H1 (cell line): ENCODE data around the gene TRIM10. TPM values are rescaled to one million over a fixed set of nuclear protein-coding genes. Genes with fewer than 3 reads are reported as not detected.

Experiments used
- CTCF ChIA-PET: fragments of 300-600 bp; sonication (Branson Sonifier 250); formaldehyde crosslinking; loops from one replicate; lab custom pipeline; 2021; ENCODE audit not compliant: partially characterized antibody; lab: Charles Lee
- POLR2A ChIA-PET: fragments of 300-600 bp; sonication (Branson Sonifier 250); formaldehyde crosslinking; loops from one replicate; lab custom pipeline; 2021; ENCODE audit warnings: inconsistent platforms; ENCODE audit not compliant: partially characterized antibody; lab: Charles Lee
- DNase-seq, 2 experiments: peaks; one replicate each; pipeline versions ENCODE4 v3.0.0 to v3.0.0-alpha.2; 2010 to 2022; ENCODE audit warnings: low spot score in 2 of 2, low read depth in 1 of 2, mixed read lengths in 1 of 2
- FAIRE-seq: peaks from 2 replicates; lab custom pipeline; 2011; peaks lifted over from hg19 to GRCh38; lab: Jason Lieb, UNC
- H2AFZ ChIP-seq: 2 replicates; pipeline ENCODE4 v1.8.1; 2012; ENCODE audit warnings: low read length, inconsistent platforms
- H2AK5ac ChIP-seq: 2 replicates; pipeline ENCODE4 v1.6.1; 2013; ENCODE audit warnings: low read depth, low read length
- H2BK120ac ChIP-seq: replicated peaks from 2 replicates; pipeline ENCODE3; 2013; ENCODE audit warnings: low read depth, low read length, inconsistent platforms
- H2BK12ac ChIP-seq: 2 replicates; pipeline ENCODE4 v1.6.1; 2013; ENCODE audit warnings: low read depth, low read length
- H2BK15ac ChIP-seq: 2 replicates; pipeline ENCODE4 v1.6.1; 2013; ENCODE audit warnings: low read length
- H2BK20ac ChIP-seq: 2 replicates; pipeline ENCODE4 v1.6.1; 2013; ENCODE audit warnings: low read length
- H2BK5ac ChIP-seq: 2 replicates; pipeline ENCODE4 v1.6.1; 2013; ENCODE audit warnings: low read depth, low read length
- H3K14ac ChIP-seq: 2 replicates; pipeline ENCODE4 v1.6.1; 2013; ENCODE audit warnings: inconsistent platforms; ENCODE audit not compliant: insufficient read length
- H3K18ac ChIP-seq: 2 replicates; pipeline ENCODE4 v1.6.1; 2013; ENCODE audit warnings: low read length; ENCODE audit errors: extremely low read depth
- H3K23ac ChIP-seq: 2 replicates; pipeline ENCODE4 v1.6.1; 2013; ENCODE audit warnings: inconsistent platforms; ENCODE audit not compliant: insufficient read length
- H3K23me2 ChIP-seq: 2 replicates; pipeline ENCODE4 v1.6.1; 2013; ENCODE audit warnings: low read depth, low read length
- H3K27ac ChIP-seq: 2 replicates; pipeline ENCODE4 v1.6.1; 2011; ENCODE audit warnings: low read depth, low read length, inconsistent platforms
- H3K27me3 ChIP-seq, 4 experiments: replicated peaks in 1 of 4; 1 replicate in 1 of 4; 2 replicates in 3 of 4; pipeline versions ENCODE4 v1.6.1 to v1.8.1; 2011 to 2013; ENCODE audit warnings: low read length in 3 of 4, mild to moderate bottlenecking in 3 of 4, inconsistent platforms in 2 of 4, mixed read lengths in 2 of 4, moderate library complexity in 1 of 4; ENCODE audit not compliant: control insufficient read depth in 3 of 4, insufficient read depth in 3 of 4; ENCODE audit errors: extremely low read depth in 1 of 4
- H3K36me3 ChIP-seq, 4 experiments: 2 replicates each; pipeline versions ENCODE4 v1.6.1 to v1.8.1; 2011 to 2013; ENCODE audit warnings: mild to moderate bottlenecking in 4 of 4, low read length in 3 of 4, moderate library complexity in 2 of 4, control low read depth in 1 of 4, inconsistent platforms in 1 of 4; ENCODE audit not compliant: insufficient read depth in 4 of 4, control insufficient read depth in 2 of 4
- H3K4ac ChIP-seq: replicated peaks from 2 replicates; pipeline ENCODE3; 2013; ENCODE audit warnings: low read length, low read depth, mixed read lengths, inconsistent platforms; ENCODE audit not compliant: insufficient read length
- H3K4me1 ChIP-seq, 4 experiments: replicated peaks in 1 of 4; 1 replicate in 1 of 4; 2 replicates in 3 of 4; pipeline versions ENCODE4 v1.6.1 to v1.8.1; 2011 to 2013; ENCODE audit warnings: low read length in 3 of 4, inconsistent platforms in 2 of 4, mixed read lengths in 1 of 4; ENCODE audit not compliant: insufficient read depth in 4 of 4, control insufficient read depth in 3 of 4
- H3K4me2 ChIP-seq, 2 experiments: 2 replicates each; pipeline versions ENCODE4 v1.6.1 to v1.8.1; 2011 to 2013; ENCODE audit warnings: low read depth in 2 of 2, low read length in 2 of 2, control low read depth in 1 of 2, inconsistent platforms in 1 of 2, mild to moderate bottlenecking in 1 of 2; ENCODE audit not compliant: insufficient read depth in 1 of 2
- H3K4me3 ChIP-seq, 4 experiments: fragments of 200-600, 300-600 bp in 1 of 4; sonication (generic), shearing (Covaris generic), sonication (Bioruptor Twin) in 1 of 4; 2 replicates each; pipeline versions ENCODE4 v1.5.1 to v1.8.1; 2011 to 2016; ENCODE audit warnings: low read length in 4 of 4, low read depth in 3 of 4, control low read depth in 2 of 4, inconsistent platforms in 2 of 4, mild to moderate bottlenecking in 2 of 4, mixed read lengths in 1 of 4, moderate library complexity in 1 of 4; ENCODE audit not compliant: insufficient read depth in 2 of 4; ENCODE audit errors: extremely low read depth in 1 of 4
- H3K56ac ChIP-seq: replicated peaks from 2 replicates; pipeline ENCODE3; 2013; ENCODE audit warnings: low read depth, mild to moderate bottlenecking, mixed read lengths, low read length, inconsistent platforms; ENCODE audit not compliant: insufficient read length
- H3K79me1 ChIP-seq: 2 replicates; pipeline ENCODE4 v1.6.1; 2013; ENCODE audit warnings: low read depth, low read length, control low read depth
- H3K79me2 ChIP-seq, 2 experiments: 2 replicates each; pipeline versions ENCODE4 v1.6.1 to v1.8.1; 2012 to 2013; ENCODE audit warnings: low read length in 2 of 2, mild to moderate bottlenecking in 2 of 2, inconsistent platforms in 1 of 2; ENCODE audit not compliant: insufficient read depth in 2 of 2, control insufficient read depth in 1 of 2
- H3K9ac ChIP-seq, 4 experiments: replicated peaks in 1 of 4; 1 replicate in 1 of 4; 2 replicates in 3 of 4; pipeline versions ENCODE4 v1.6.1 to v1.8.1; 2011 to 2013; ENCODE audit warnings: low read depth in 3 of 4, low read length in 3 of 4, control low read depth in 2 of 4, mild to moderate bottlenecking in 2 of 4, moderate library complexity in 2 of 4, inconsistent platforms in 1 of 4; ENCODE audit errors: extremely low read depth in 1 of 4
- H3K9me3 ChIP-seq, 2 experiments: 2 replicates each; pipeline versions ENCODE4 v1.6.1 to v1.8.1; 2012 to 2013; ENCODE audit warnings: mild to moderate bottlenecking in 2 of 2, moderate library complexity in 2 of 2, control low read depth in 1 of 2, inconsistent platforms in 1 of 2, low read depth in 1 of 2, low read length in 1 of 2, mixed read lengths in 1 of 2; ENCODE audit not compliant: insufficient read depth in 2 of 2
- H4K20me1 ChIP-seq, 2 experiments: replicated peaks in 1 of 2; 2 replicates each; pipeline versions ENCODE3 to v1.8.1; 2011 to 2013; ENCODE audit warnings: inconsistent platforms in 2 of 2, low read length in 2 of 2, mild to moderate bottlenecking in 1 of 2; ENCODE audit not compliant: insufficient read depth in 2 of 2, control insufficient read depth in 1 of 2
- H4K5ac ChIP-seq: 2 replicates; pipeline ENCODE4 v1.6.1; 2013; ENCODE audit warnings: low read length, low read depth, mixed read lengths, inconsistent platforms; ENCODE audit not compliant: insufficient read length
- H4K8ac ChIP-seq: 2 replicates; pipeline ENCODE4 v1.8.0; 2013; ENCODE audit warnings: mild to moderate bottlenecking, moderate library complexity, low read length, inconsistent platforms; ENCODE audit not compliant: insufficient read depth; ENCODE audit errors: extremely low read depth
- H4K91ac ChIP-seq: replicated peaks from 2 replicates; pipeline ENCODE3; 2013; ENCODE audit warnings: low read length, mixed read lengths, inconsistent platforms; ENCODE audit not compliant: insufficient read length
- BCL11A ChIP-seq, 2 experiments: IDR thresholded peaks; one replicate each; pipeline ENCODE4 v1.6.1; 2011; ENCODE audit warnings: low read depth in 2 of 2, low read length in 2 of 2, mild to moderate bottlenecking in 2 of 2
- GTF2F1 ChIP-seq: IDR thresholded peaks from 2 replicates; pipeline ENCODE4 v1.6.1; 2012; ENCODE audit warnings: low read depth, low read length, improper control_type of control experiment, borderline replicate concordance
- JUN ChIP-seq: IDR thresholded peaks from 2 replicates; pipeline ENCODE4 v1.6.1; 2011; ENCODE audit warnings: low read depth, mild to moderate bottlenecking, improper control_type of control experiment, low read length
- KDM1A ChIP-seq: fragments of 200-600, 300-600 bp; sonication (generic); IDR thresholded peaks from 2 replicates; pipeline ENCODE4 v1.7.1; 2016; ENCODE audit warnings: mild to moderate bottlenecking, low read length, borderline replicate concordance
- KDM5A ChIP-seq: fragments of 200-600 bp; IDR thresholded peaks from 2 replicates; pipeline ENCODE4 v1.7.1; 2012; ENCODE audit warnings: mild to moderate bottlenecking, low read length, inconsistent platforms, mixed read lengths
- MAX ChIP-seq: IDR thresholded peaks from 2 replicates; pipeline ENCODE4 v1.6.1; 2012; ENCODE audit warnings: inconsistent platforms
- POU5F1 ChIP-seq: IDR thresholded peaks from 2 replicates; pipeline ENCODE4 v1.6.1; 2011; ENCODE audit warnings: low read depth, mild to moderate bottlenecking, low read length, moderate library complexity
- RAD21 ChIP-seq, 2 experiments: IDR thresholded peaks in 1 of 2; conservative IDR thresholded peaks in 1 of 2; 2 replicates each; pipeline ENCODE4 v1.6.1; 2011; ENCODE audit warnings: low read depth in 2 of 2, low read length in 2 of 2, improper control_type of control experiment in 1 of 2, inconsistent platforms in 1 of 2, mild to moderate bottlenecking in 1 of 2, moderate library complexity in 1 of 2
- RBBP5 ChIP-seq: IDR thresholded peaks from 2 replicates; pipeline ENCODE4 v1.7.1; 2012; ENCODE audit warnings: low read depth, mild to moderate bottlenecking, inconsistent platforms, low read length, moderate library complexity, borderline replicate concordance
- SP4 ChIP-seq: IDR thresholded peaks from 2 replicates; pipeline ENCODE4 v1.6.1; 2012; ENCODE audit warnings: low read length, inconsistent platforms
- TCF12 ChIP-seq: IDR thresholded peaks from 2 replicates; pipeline ENCODE4 v1.6.1; 2011; ENCODE audit warnings: low read depth, mild to moderate bottlenecking, low read length
- YY1 ChIP-seq: IDR thresholded peaks from 2 replicates; pipeline ENCODE4 v1.6.1; 2011; ENCODE audit warnings: low read depth, mild to moderate bottlenecking, low read length
- WGBS, 2 experiments: shearing (Covaris generic) in 1 of 2; methylation state at CpG; one replicate each; pipeline versions ENCODE4 v1.1.6 to v1.1.7; 2013 to 2015; ENCODE audit warnings: low lambda C conversion rate in 2 of 2, mixed read lengths in 2 of 2, inconsistent platforms in 1 of 2, low coverage in 1 of 2, missing lambda C conversion rate in 1 of 2; ENCODE audit not compliant: insufficient replicate concordance in 2 of 2, insufficient coverage in 1 of 2, insufficient read length in 1 of 2; ENCODE audit errors: extremely low coverage in 1 of 2, missing lambda C conversion rate in 1 of 2; 5-methylcytosine and 5-hydroxymethylcytosine counted together
- polyA plus RNA-seq, 7 experiments: library from polyadenylated mRNA; depleted of rRNA in 3 of 7; stranded (reverse) in 5 of 7; unstranded in 2 of 7; fragments of >200 nt in 5 of 7; fragments of 200-250 nt in 2 of 7; gene quantifications; 1 replicate in 5 of 7; 2 replicates in 1 of 7; 4 replicates in 1 of 7; pipeline versions ENCODE4 v1.2.1 to v1.2.3, GENCODE V29; 2011 to 2013; ENCODE audit warnings: missing spikeins in 2 of 7, mixed read lengths in 2 of 7
- total RNA-seq: library from RNA; stranded (reverse); fragmentation: NEBNext Ultra II Directional; extraction: Animal tissue kit (Norgen Biotek cat#: 25700); gene quantifications from 2 replicates; pipeline ENCODE4 v1.2.1, GENCODE V29; 2021

Gene TRIM10
- total and polyA plus RNA-seq, 2 of the 8 experiments (the other 6 are each of a cell fraction or from before 2014, with no cell fraction given) = 0.06 TPM; not detected in 1

GRCh38 chr6:30130179-30130679 is 30.8 kb downstream of the TRIM10 start:
- H3K4me3 ChIP-seq = no peak overlapping the region
- no peak overlapping the region for H2BK5ac ChIP-seq
- no peak overlapping the region for H3K4me2 ChIP-seq
- H3K36me3 ChIP-seq = no peaks in the 10 kb centered on the region
- H3K27me3 ChIP-seq = peaks cover 16 to 59% (median 46%) of the 10 kb centered on the region in 4 experiments
- H2BK15ac ChIP-seq = no peak overlapping the region
- H3K27ac ChIP-seq = no peak overlapping the region
- H3K4ac ChIP-seq = no peak overlapping the region
- H3K23me2 ChIP-seq = peaks cover 8% of the 10 kb centered on the region; the same call in 1 of the 2 replicates
- no peaks in the 10 kb centered on the region; a peak in 4 of 7 replicates for H3K4me1 ChIP-seq
- H3K56ac ChIP-seq = no peak overlapping the region
- no peak overlapping the region for H3K18ac ChIP-seq
- H4K5ac ChIP-seq = no peak overlapping the region
- WGBS, 2 experiments = 76% methylated on average over 4 of the region's 4 CpGs; no CpG with 5 or more reads in 1 of the 2 experiments
- ChIA-PET POLR2A (interaction anchor here (0.8 kb wide), 1 partner anchor 27 kb away, joined by 3 read pairs; no protein-coding TSS in a partner anchor), CTCF (interaction anchor here (1.0 to 10.2 kb wide), 16 partner anchors 7 to 195 kb away, joined by 3 to 166 read pairs (median 14); partner anchors contain the start of gene TRIM31)
- H2AK5ac ChIP-seq = no peak overlapping the region
- H2AFZ ChIP-seq = peak overlapping the region; percentile 84; the same call in 1 of the 2 replicates
- H2BK120ac ChIP-seq = no peak overlapping the region
- H4K91ac ChIP-seq = no peak overlapping the region
- no peaks in the 10 kb centered on the region for H3K79me1 ChIP-seq
- H4K8ac ChIP-seq = no peak overlapping the region
- H2BK12ac ChIP-seq = no peak overlapping the region
- no peaks in the 10 kb centered on the region for H3K79me2 ChIP-seq
- DNase-seq (no peak), FAIRE-seq (no peak)
- H2BK20ac ChIP-seq = no peak overlapping the region
- no peak overlapping the region for H3K14ac ChIP-seq
- H3K23ac ChIP-seq = no peak overlapping the region
- H4K20me1 ChIP-seq = no peaks in the 10 kb centered on the region
- H3K9ac ChIP-seq = no peak overlapping the region
- no peaks in the 10 kb centered on the region for H3K9me3 ChIP-seq
- TF ChIP-seq GTF2F1 (no peak), TCF12 (no peak), RAD21 (IDR thresholded peaks at IDR 0.05 in 1 of 2, conservative IDR thresholded peaks at IDR 0.05 in 1 of 2; ENCODE audit: low read depth in 2 of 2, low read length in 2 of 2) (no peak), POU5F1 (no peak), SP4 (no peak), KDM1A (no peak), BCL11A (IDR thresholded peaks at IDR 0.05; ENCODE audit: low read depth in 2 of 2, low read length in 2 of 2) (no peak), KDM5A (no peak), RBBP5 (no peak), MAX (no peak), YY1 (no peak), JUN (no peak)
